Lower lobe of right lung (tissue), 2 donors: Measurements from ENCODE around the gene YBX1. TPM values are rescaled to one million over a fixed set of nuclear protein-coding genes. Genes with fewer than 3 reads are reported as not detected.
A peak's percentile ranks its signal among the peaks of the same experiment; 100 is the strongest.
"Not testable (repeated sequence)": the region's sequence is repeated elsewhere in the genome, so short reads cannot be mapped to it uniquely, and the experiment has no call there.

Experiments used
- ATAC-seq, 2 donors: fragments of 200-7000 bp; cut with Tn5 transposase; one replicate each; pipeline ENCODE4 v1.9.1; 2020 to 2022; ENCODE audit warnings: mild to moderate bottlenecking in 2 of 2, moderate library complexity in 2 of 2
- DNase-seq: peaks from one replicate; pipeline ENCODE4 v3.0.0-alpha.2; 2020
- H3K27ac ChIP-seq: fragments of 200-600 bp; one replicate; pipeline ENCODE4 v1.8.0; 2022
- H3K27me3 ChIP-seq: fragments of 200-600 bp; one replicate; pipeline ENCODE4 v1.8.0; 2022; ENCODE audit warnings: low read depth
- H3K36me3 ChIP-seq: fragments of 200-600 bp; one replicate; pipeline ENCODE4 v1.8.0; 2022; ENCODE audit warnings: mild to moderate bottlenecking
- H3K4me1 ChIP-seq: fragments of 200-600 bp; one replicate; pipeline ENCODE4 v1.8.0; 2022
- H3K4me3 ChIP-seq: fragments of 200-600 bp; one replicate; pipeline ENCODE4 v1.8.0; 2022; ENCODE audit warnings: mild to moderate bottlenecking
- H3K9me3 ChIP-seq: fragments of 200-600 bp; one replicate; pipeline ENCODE4 v1.8.0; 2022
- intact Hi-C: fragments of 100-400 bp; cut with DNase I; formaldehyde crosslinking; loops from one replicate; pipeline ENCODE4 v1.11.0; 2022
- total RNA-seq: library from RNA; stranded (reverse); fragmentation: NEBNext Ultra II Directional; extraction: Animal tissue kit (Norgen Biotek cat#: 25700); gene quantifications from one replicate; pipeline ENCODE4 v1.2.1, GENCODE V29; 2021
- TF ChIP-seq, protein P1 (sequence below): fragments of 200-600 bp; IDR thresholded peaks from one replicate; pipeline ENCODE4 v1.8.0; 2022; ENCODE audit warnings: antibody characterized with exemption, mild to moderate bottlenecking
- donor health status: DM: no; HTN: yes; CAD: no; lungs with severe emphysema.

Gene YBX1
- total RNA-seq, 1 donor from 2014 or later, result 552 TPM

GRCh38 chr1:42747125-42747524, 64.9 kb downstream of the YBX1 start:
- H3K9me3 ChIP-seq, result no peaks in the 10 kb centered on the region
- ATAC-seq (peak; percentile 63 to 72), DNase-seq (no peak)
- H3K4me1 ChIP-seq, result no peaks in the 10 kb centered on the region
- TF ChIP-seq, protein P1, sequence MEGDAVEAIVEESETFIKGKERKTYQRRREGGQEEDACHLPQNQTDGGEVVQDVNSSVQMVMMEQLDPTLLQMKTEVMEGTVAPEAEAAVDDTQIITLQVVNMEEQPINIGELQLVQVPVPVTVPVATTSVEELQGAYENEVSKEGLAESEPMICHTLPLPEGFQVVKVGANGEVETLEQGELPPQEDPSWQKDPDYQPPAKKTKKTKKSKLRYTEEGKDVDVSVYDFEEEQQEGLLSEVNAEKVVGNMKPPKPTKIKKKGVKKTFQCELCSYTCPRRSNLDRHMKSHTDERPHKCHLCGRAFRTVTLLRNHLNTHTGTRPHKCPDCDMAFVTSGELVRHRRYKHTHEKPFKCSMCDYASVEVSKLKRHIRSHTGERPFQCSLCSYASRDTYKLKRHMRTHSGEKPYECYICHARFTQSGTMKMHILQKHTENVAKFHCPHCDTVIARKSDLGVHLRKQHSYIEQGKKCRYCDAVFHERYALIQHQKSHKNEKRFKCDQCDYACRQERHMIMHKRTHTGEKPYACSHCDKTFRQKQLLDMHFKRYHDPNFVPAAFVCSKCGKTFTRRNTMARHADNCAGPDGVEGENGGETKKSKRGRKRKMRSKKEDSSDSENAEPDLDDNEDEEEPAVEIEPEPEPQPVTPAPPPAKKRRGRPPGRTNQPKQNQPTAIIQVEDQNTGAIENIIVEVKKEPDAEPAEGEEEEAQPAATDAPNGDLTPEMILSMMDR, result peak; percentile 51
- no peaks in the 10 kb centered on the region for H3K27me3 ChIP-seq
- H3K4me3 ChIP-seq, result no peak overlapping the region
- peaks cover 48% of the 10 kb centered on the region for H3K36me3 ChIP-seq
- no peak overlapping the region for H3K27ac ChIP-seq
- intact Hi-C loops, result no loop called here

DNA sequence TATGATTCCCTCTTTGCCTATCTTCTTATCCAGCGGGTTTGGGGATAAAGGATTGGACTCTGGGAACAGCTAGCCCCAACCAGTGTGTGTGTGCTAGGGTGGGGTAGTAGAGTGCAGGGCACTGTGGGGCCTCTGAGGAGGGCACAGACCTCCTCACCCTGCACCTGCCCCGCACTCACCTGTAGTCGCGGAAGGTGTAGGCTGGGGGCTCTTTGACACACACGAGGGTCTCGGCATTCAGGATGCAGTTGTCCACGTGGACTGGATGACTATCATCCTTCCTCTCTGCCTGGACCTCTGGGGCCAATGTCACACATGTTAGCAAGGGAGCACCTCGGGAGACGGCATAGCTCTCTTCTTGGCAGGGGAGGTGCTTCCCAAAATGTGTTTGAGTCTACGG, 65.8 kb downstream of the YBX1 start:
- Histone ChIP-seq H3K27me3 (no peaks in the 10 kb centered on the region), H3K4me1 (no peaks in the 10 kb centered on the region), H3K36me3 (peaks cover 57% of the 10 kb centered on the region), H3K9me3 (no peaks in the 10 kb centered on the region), H3K4me3 (no peak overlapping the region), H3K27ac (no peak overlapping the region)
- TF ChIP-seq, protein P1, result no peak
- ATAC-seq (no peak), DNase-seq (no peak)
- intact Hi-C loops, result no loop called here

DNA sequence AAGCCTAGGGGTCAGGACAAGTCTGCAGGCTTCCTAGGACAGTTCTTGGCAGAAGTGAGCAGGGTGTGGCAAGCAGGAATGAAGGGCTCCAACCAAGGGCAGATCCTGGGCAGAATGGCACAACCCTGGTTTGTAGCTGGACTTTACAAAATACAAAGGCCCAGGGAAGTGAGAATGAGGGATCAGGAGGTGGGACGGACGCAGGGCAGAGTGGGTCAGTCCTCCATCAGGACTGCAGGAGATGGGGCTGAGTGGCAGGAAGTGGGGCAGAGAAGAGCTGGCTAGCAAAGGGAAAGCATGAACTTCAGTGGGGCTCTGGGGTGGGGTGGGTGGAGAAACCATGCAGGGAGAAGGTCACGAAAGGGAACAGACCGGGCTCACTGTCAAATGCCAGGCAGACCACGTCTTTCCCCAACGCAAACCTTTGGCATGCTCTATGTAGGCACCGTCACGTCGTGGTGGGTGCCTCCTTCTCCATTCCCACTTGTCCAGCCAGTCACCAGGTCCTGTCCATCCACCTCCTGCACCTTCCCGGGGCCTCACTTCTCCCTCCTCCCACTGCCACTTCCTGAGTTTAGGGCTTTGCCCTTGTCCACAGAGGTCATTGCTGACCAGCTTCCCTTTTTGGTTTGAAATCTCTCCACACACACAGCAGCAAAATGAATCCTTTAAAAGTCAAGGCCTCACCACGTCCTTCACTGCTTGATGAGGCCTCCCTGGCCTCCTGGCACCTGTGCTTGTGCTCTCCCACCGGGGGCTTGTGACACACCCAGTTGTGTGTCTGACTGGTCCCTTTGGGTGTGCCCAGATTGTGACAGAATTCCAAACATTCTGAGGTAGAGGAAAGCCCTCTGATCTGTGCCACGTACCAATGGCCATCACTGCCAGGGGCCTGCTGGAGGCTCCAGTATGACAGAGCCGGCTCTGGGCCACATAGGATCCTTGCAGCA, 66.5 kb downstream of the YBX1 start:
- TF ChIP-seq, protein P1, result no peak
- ATAC-seq, result peak; percentile 27 to 50

DNA sequence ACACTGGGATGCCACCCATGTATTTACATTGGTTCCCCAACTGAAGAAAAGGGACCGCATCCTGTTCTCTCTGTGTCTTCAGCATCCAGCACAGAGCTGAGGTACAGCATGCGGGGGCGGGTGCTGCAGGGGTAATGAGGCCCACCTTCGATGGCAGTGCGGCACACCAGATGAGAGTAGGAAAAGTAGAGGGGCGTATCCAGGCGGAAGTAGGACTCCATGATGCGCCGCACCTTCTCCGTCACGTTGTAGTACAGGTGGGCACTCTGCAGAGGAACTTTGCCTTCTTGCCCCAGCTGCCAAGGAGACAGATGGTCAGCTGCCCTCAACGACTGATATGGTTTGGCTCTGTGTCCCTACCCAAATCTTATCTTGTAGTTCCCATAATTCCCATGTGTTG, 67.8 kb downstream of the YBX1 start:
- no peaks in the 10 kb centered on the region for H3K4me1 ChIP-seq
- TF ChIP-seq, protein P1, result no peak
- no peaks in the 10 kb centered on the region for H3K27me3 ChIP-seq
- H3K36me3 ChIP-seq, result peaks cover 77% of the 10 kb centered on the region
- ATAC-seq (no peak), DNase-seq (no peak)
- intact Hi-C loops, result no loop called here
- no peak overlapping the region for H3K27ac ChIP-seq
- H3K9me3 ChIP-seq, result no peaks in the 10 kb centered on the region
- no peak overlapping the region for H3K4me3 ChIP-seq

More for the DNA sequence above, 66.5 kb downstream of the YBX1 start:
- Histone ChIP-seq H3K27ac (no peak overlapping the region), H3K9me3 (no peaks in the 10 kb centered on the region), H3K4me3 (no peak overlapping the region), H3K36me3 (peaks cover 64% of the 10 kb centered on the region), H3K27me3 (no peaks in the 10 kb centered on the region), H3K4me1 (no peaks in the 10 kb centered on the region)
- DNase-seq, result no peak
- intact Hi-C loops, result no loop called here

DNA sequence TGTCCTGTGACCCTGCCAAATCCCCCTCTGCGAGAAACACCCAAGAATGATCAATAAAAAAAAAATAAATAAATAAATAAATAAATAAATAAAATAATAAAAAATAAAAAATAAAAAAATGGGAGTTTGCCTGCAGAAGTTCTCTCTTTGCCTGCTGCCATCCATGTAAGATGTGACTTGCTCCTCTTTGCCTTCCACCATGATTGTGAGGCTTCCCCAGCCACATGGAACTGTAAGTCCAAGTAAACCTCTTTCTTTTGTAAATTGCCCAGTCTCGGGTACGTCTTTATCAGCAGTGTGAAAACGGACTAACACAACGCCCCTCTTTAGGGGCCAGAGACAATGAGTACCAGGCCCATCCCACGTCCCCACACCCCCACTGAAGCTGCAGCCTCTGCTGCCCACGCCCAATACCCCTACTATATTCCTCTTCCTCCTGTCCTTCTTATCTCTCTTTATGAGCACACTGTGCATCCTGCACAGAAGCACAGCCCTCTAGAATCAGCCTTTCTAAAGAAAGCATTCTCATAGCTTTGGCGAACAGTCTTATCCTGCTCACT, 69.4 kb downstream of the YBX1 start:
- H3K27me3 ChIP-seq, H3K4me3 ChIP-seq, ATAC-seq, DNase-seq, H3K9me3 ChIP-seq, intact Hi-C loops, H3K4me1 ChIP-seq, H3K27ac ChIP-seq: not testable (repeated sequence)
- peaks cover 83% of the 10 kb centered on the region for H3K36me3 ChIP-seq

DNA sequence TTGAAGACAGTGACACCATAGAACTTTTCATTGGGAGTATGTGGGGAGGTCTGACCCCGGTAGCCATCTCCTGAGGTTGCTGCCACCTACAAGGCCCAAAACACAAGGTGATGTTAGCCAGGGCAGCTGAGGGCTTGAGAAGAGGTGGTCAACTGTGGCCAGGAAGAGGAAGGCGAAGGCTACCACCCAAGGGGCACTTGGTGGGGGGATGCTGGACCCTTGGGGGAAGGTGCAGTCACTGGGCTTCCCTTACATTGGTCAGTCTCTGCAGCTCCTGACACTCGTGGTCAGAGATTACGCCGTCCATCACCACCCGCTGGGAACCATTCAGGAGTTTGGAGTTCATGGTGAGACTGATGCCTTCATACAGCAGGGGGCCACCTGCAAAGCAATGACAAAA, 70.1 kb downstream of the YBX1 start:
- Histone ChIP-seq H3K27ac (no peak overlapping the region), H3K4me3 (no peak overlapping the region), H3K4me1 (no peaks in the 10 kb centered on the region), H3K36me3 (peaks cover 84% of the 10 kb centered on the region), H3K27me3 (no peaks in the 10 kb centered on the region), H3K9me3 (no peaks in the 10 kb centered on the region)
- no peak for ATAC-seq
- no peak for DNase-seq
- intact Hi-C loops, result no loop called here
- TF ChIP-seq, protein P1, result no peak
